NCI-H2196 (cell line): ENCODE results near the gene APOM.

Experiments
- DNase-seq: peaks from one replicate; lab custom pipeline; 2025; ENCODE audit not compliant: unreplicated experiment; lab: John Stamatoyannopoulos, UW

APOM gene

GRCh38 chr6:31702819-31703716 is 47.4 kb downstream of the APOM start, which contains the start of gene ABHD16A:
ABHD16A (minus strand) TSS chr6:31703324; CDS start chr6:31703281, 43 bp downstream.
- peak; percentile 97 for DNase-seq

DNA sequence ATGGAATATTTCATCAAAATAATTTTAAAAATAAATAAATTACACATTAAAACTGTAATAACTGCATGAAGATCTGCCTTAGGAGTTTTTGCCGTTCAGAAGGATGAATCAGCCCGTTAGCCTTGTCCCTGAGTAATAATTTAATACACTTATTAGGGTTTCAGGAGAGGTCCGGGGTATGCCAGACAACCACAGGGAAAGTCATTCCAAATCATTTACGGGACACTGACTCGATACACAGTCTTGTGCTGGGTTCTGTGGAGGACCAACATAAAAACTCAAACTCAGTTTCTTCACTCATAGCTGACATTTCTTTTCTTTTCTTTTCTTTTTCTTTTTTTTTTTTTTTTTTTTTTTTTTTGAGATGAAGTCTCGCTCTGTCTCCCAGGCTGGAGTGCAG is 50.2 kb downstream of the APOM start:
- DNase-seq: no peak

DNA sequence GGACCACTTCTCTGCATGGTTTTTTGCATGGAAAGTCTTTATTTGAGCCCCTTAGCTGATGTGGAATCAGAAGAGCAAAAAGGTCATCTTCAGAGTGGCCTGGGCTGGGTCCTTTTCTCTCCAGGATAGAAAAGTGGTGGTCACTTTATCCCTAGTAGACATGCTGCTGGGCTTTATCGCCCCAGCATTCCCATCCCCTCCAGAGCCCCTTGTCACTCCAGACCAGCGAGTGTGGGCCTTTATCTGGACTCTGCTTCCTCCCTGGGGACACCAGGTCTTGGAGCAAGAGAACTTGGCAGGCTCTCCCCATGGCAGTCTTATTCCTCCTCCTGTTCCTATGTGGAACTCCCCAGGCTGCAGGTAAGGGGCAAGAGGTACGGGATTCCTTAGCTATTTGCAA is 50.9 kb downstream of the APOM start, which contains the start of gene LY6G6F:
Gene LY6G6F (plus strand): TSS at position 268 of the 400 bp plus-strand sequence. CDS start 41 bp downstream, at position 309.
- DNase-seq: no peak

DNA sequence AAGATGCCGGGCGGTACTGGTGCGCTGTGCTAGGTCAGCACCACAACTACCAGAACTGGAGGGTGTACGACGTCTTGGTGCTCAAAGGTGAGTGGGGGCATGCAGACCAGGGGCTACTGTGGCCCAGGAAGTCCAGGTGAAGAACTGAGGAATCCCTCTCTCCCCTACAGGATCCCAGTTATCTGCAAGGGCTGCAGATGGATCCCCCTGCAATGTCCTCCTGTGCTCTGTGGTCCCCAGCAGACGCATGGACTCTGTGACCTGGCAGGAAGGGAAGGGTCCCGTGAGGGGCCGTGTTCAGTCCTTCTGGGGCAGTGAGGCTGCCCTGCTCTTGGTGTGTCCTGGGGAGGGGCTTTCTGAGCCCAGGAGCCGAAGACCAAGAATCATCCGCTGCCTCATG is 52.0 kb downstream of the APOM start:
- DNase-seq: no peak
